ENCODE results near the gene PCNT. TPM values are rescaled to one million over a fixed set of nuclear protein-coding genes. Genes with fewer than 3 reads are reported as not detected.

PCNT gene
- total and polyA plus RNA-seq, 2 donors (not counting 1 experiment from before 2014, with no cell fraction given): 20.3 to 58.1 TPM

DNA sequence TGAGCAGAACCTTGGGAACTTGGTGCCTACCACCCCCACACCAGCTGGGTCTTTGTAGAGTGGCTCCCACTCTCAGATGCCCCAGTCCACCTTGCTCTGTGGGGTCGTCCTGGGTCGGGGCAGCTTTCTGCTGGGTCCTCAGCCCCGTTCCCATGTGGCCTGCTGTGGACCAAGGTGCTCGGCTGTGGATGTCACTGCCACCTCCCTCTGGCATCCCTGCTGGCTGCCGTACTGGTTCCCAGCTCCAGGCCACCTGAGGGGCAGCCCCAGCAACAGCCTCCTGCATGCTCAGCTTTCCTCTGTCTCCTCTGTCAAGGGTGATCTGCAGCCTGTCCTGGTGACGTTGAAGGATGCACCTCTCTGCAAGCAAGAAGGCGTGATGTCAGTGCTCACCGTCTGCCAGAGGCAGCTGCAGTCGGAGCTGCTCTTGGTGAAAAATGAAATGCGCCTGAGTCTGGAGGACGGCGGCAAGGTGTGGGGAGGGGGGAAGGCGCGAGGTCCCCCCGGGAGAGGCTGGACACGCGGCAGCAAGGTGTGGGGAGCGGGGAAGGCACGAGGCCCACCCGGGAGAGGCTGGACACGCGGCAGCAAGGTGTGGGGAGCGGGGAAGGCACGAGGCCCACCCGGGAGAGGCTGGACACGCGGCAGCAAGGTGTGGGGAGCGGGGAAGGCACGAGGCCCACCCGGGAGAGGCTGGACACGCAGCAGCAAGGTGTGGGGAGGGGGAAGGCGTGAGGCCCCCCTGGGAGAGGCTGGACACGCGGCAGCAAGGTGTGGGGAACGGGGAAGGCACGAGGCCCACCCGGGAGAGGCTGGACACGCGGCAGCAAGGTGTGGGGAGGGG, 88.8 kb downstream of the PCNT start:
- ATAC-seq (ENCODE audit: low read depth) (no peak), DNase-seq (no peak)
- H2AFZ ChIP-seq (ENCODE audit: insufficient read depth, low read depth, low read length, poor library complexity, severe bottlenecking): no peak overlapping the region
- no peak overlapping the region for H3K27ac ChIP-seq (ENCODE audit: low read length in 2 of 2)
- Mint-ChIP-seq H3K27me3 (no peaks in the 10 kb centered on the region), H3K4me1 (no peaks in the 10 kb centered on the region), H3K4me3 (no peak overlapping the region), H3K27ac (no peak overlapping the region), H3K9me3 (ENCODE audit: insufficient read depth) (no peaks in the 10 kb centered on the region)
- ChIA-PET POLR2A (no interaction called here), CTCF (interaction anchor here (0.8 kb wide), 1 partner anchor 270 kb away, joined by 3 read pairs; no protein-coding TSS in a partner anchor)
- H3K4me2 ChIP-seq (replicated peaks; ENCODE audit: low read depth, low read length, poor library complexity, severe bottlenecking): no peak overlapping the region
- no peaks in the 10 kb centered on the region for H3K9me3 ChIP-seq (ENCODE audit: control extremely low read depth in 1 of 3, control insufficient read depth in 2 of 3, insufficient read depth in 1 of 3, low read length in 2 of 3)
- WGBS (ENCODE audit: insufficient coverage): 92% methylated on average over 21 of the region's 39 CpGs
- H3K36me3 ChIP-seq (replicated peaks in 1 of 2; ENCODE audit: control extremely low read depth in 1 of 2, control insufficient read depth in 1 of 2, extremely low read depth in 1 of 2, insufficient read depth in 2 of 2, low read length in 1 of 2): peaks cover 0 to 25% of the 10 kb centered on the region in 2 experiments
- no peak overlapping the region for H3K4me3 ChIP-seq (ENCODE audit: control extremely low read depth in 1 of 5, extremely low read depth in 1 of 5, insufficient read depth in 1 of 5, low read depth in 2 of 5, low read length in 4 of 5)
- no peaks in the 10 kb centered on the region for H3K27me3 ChIP-seq (replicated peaks in 1 of 4; ENCODE audit: control extremely low read depth in 1 of 4, control insufficient read depth in 3 of 4, insufficient read depth in 4 of 4, low read length in 3 of 4)
- no peaks in the 10 kb centered on the region for H3K79me2 ChIP-seq (ENCODE audit: control insufficient read depth, insufficient read depth, low read length)
- intact Hi-C loops (cut with micrococcal nuclease): no loop called here
- no peak overlapping the region for H3K9ac ChIP-seq (ENCODE audit: low read length)
- H3K4me1 ChIP-seq (ENCODE audit: control insufficient read depth in 2 of 2, insufficient read depth in 2 of 2, low read length in 2 of 2): no peaks in the 10 kb centered on the region
- TF ChIP-seq EZH2 (IDR thresholded peaks at IDR 0.05; ENCODE audit: borderline replicate concordance, insufficient read depth, low read depth, low read length, poor library complexity, severe bottlenecking): no peak
- TF ChIP-seq, protein P1, sequence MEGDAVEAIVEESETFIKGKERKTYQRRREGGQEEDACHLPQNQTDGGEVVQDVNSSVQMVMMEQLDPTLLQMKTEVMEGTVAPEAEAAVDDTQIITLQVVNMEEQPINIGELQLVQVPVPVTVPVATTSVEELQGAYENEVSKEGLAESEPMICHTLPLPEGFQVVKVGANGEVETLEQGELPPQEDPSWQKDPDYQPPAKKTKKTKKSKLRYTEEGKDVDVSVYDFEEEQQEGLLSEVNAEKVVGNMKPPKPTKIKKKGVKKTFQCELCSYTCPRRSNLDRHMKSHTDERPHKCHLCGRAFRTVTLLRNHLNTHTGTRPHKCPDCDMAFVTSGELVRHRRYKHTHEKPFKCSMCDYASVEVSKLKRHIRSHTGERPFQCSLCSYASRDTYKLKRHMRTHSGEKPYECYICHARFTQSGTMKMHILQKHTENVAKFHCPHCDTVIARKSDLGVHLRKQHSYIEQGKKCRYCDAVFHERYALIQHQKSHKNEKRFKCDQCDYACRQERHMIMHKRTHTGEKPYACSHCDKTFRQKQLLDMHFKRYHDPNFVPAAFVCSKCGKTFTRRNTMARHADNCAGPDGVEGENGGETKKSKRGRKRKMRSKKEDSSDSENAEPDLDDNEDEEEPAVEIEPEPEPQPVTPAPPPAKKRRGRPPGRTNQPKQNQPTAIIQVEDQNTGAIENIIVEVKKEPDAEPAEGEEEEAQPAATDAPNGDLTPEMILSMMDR (IDR thresholded peaks at IDR 0.05): no peak
- H4K20me1 ChIP-seq (ENCODE audit: control insufficient read depth, insufficient read depth, low read length, poor library complexity, severe bottlenecking): no peaks in the 10 kb centered on the region

DNA sequence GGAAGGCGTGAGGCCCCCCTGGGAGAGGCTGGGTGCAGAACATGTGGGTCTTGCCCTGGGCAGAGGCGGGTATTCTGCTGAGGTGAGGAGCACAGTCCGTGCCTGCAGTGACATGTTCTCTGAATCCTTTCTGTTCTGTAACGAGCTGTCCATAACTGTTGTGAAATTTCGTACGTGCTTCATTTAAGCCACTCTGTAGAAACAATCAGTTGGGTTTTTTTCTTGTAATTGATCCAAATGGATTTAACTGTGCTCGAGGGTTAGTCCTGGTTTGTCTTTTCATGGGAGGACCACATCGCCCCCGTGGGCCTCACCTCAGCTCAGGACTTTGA, 89.4 kb downstream of the PCNT start:
- intact Hi-C loops (cut with micrococcal nuclease): no loop called here
- Histone ChIP-seq H3K9ac (ENCODE audit: low read length) (no peak overlapping the region), H3K79me2 (ENCODE audit: control insufficient read depth, insufficient read depth, low read length) (no peaks in the 10 kb centered on the region), H2AFZ (ENCODE audit: insufficient read depth, low read depth, low read length, poor library complexity, severe bottlenecking) (no peak overlapping the region), H3K4me3 (ENCODE audit: control extremely low read depth in 1 of 5, extremely low read depth in 1 of 5, insufficient read depth in 1 of 5, low read depth in 2 of 5, low read length in 4 of 5) (no peak overlapping the region), H3K4me1 (ENCODE audit: control insufficient read depth in 2 of 2, insufficient read depth in 2 of 2, low read length in 2 of 2) (no peaks in the 10 kb centered on the region), H4K20me1 (ENCODE audit: control insufficient read depth, insufficient read depth, low read length, poor library complexity, severe bottlenecking) (no peaks in the 10 kb centered on the region), H3K27ac (ENCODE audit: low read length in 2 of 2) (no peak overlapping the region), H3K4me2 (replicated peaks; ENCODE audit: low read depth, low read length, poor library complexity, severe bottlenecking) (no peak overlapping the region), H3K36me3 (replicated peaks in 1 of 2; ENCODE audit: control extremely low read depth in 1 of 2, control insufficient read depth in 1 of 2, extremely low read depth in 1 of 2, insufficient read depth in 2 of 2, low read length in 1 of 2) (peaks cover 0 to 25% of the 10 kb centered on the region in 2 experiments), H3K27me3 (replicated peaks in 1 of 4; ENCODE audit: control extremely low read depth in 1 of 4, control insufficient read depth in 3 of 4, insufficient read depth in 4 of 4, low read length in 3 of 4) (no peaks in the 10 kb centered on the region), H3K9me3 (ENCODE audit: control extremely low read depth in 1 of 3, control insufficient read depth in 2 of 3, insufficient read depth in 1 of 3, low read length in 2 of 3) (no peaks in the 10 kb centered on the region)
- WGBS (ENCODE audit: insufficient coverage): 99% methylated on average over 9 of the region's 9 CpGs
- no peak overlapping the region for H3K27ac Mint-ChIP-seq
- no peaks in the 10 kb centered on the region for H3K27me3 Mint-ChIP-seq
- H3K4me1 Mint-ChIP-seq: no peaks in the 10 kb centered on the region
- no peak for DNase-seq
- no peaks in the 10 kb centered on the region for H3K9me3 Mint-ChIP-seq (ENCODE audit: insufficient read depth)
- H3K4me3 Mint-ChIP-seq: no peak overlapping the region
- ATAC-seq (ENCODE audit: low read depth): no peak
- TF ChIP-seq, protein P1 (IDR thresholded peaks at IDR 0.05): no peak
- no peak for TF ChIP-seq EZH2 (IDR thresholded peaks at IDR 0.05; ENCODE audit: borderline replicate concordance, insufficient read depth, low read depth, low read length, poor library complexity, severe bottlenecking)
- ChIA-PET POLR2A (interaction anchor here (0.7 kb wide), 1 partner anchor 54 kb away, joined by 3 read pairs; no protein-coding TSS in a partner anchor), CTCF (interaction anchor here (0.8 kb wide), 1 partner anchor 270 kb away, joined by 3 read pairs; no protein-coding TSS in a partner anchor)

Data from B cell (primary cell).